Gastroesophageal sphincter (tissue), 4 donors: Measurements from ENCODE around the gene SPTBN5. TPM values are rescaled to one million over a fixed set of nuclear protein-coding genes. Genes with fewer than 3 reads are reported as not detected.

ENCODE experiments used
- ATAC-seq: fragments of 150-250 bp; one replicate; pipeline ENCODE4 v1.9.1; 2016; ENCODE audit warnings: mild to moderate bottlenecking, moderate library complexity
- H3K27ac ChIP-seq, 4 donors: fragments of 200-600 bp; sonication (generic) in 3 of 4; 1 replicate in 3 of 4; 2 replicates in 1 of 4; pipeline ENCODE4 v1.5.1; 2016 to 2019
- H3K27me3 ChIP-seq: fragments of 200-600 bp; sonication (generic); one replicate; pipeline ENCODE4 v1.5.1; 2019
- H3K36me3 ChIP-seq, 2 donors: fragments of 200-600 bp; sonication (generic); one replicate each; pipeline ENCODE4 v1.5.1; 2019; ENCODE audit warnings: control low read depth in 1 of 2
- H3K4me1 ChIP-seq, 3 donors: fragments of 200-600 bp; sonication (generic); 1 replicate in 2 of 3; 2 replicates in 1 of 3; pipeline ENCODE4 v1.5.1; 2016 to 2019; ENCODE audit warnings: control low read depth in 2 of 3
- H3K4me3 ChIP-seq, 2 donors: fragments of 200-600 bp; sonication (generic); one replicate each; pipeline ENCODE4 v1.5.1; 2019; ENCODE audit warnings: mild to moderate bottlenecking in 1 of 2, moderate library complexity in 1 of 2
- H3K9me3 ChIP-seq, 3 donors: fragments of 200-600 bp; sonication (generic); one replicate each; pipeline ENCODE4 v1.5.1; 2017 to 2019; ENCODE audit warnings: control low read depth in 2 of 3
- EP300 ChIP-seq: sonication (generic); formaldehyde crosslinking; IDR thresholded peaks from one replicate; pipeline ENCODE4 v1.6.1; 2017; ENCODE audit warnings: antibody characterized with exemption, mild to moderate bottlenecking
- POLR2A ChIP-seq, 2 donors: fragments of 450-650 bp; IDR thresholded peaks; one replicate each; pipeline ENCODE4 v1.6.1; 2017; ENCODE audit warnings: antibody characterized with exemption in 2 of 2, mild to moderate bottlenecking in 2 of 2, moderate library complexity in 1 of 2
- POLR2AphosphoS5 ChIP-seq: sonication (generic); formaldehyde crosslinking; IDR thresholded peaks from one replicate; pipeline ENCODE4 v1.6.1; 2017; ENCODE audit warnings: antibody characterized with exemption
- WGBS, 2 donors: methylation state at CpG; one replicate each; pipeline ENCODE4 v1.1.5; 2018; ENCODE audit warnings: low coverage in 1 of 2; 5-methylcytosine and 5-hydroxymethylcytosine counted together
- total RNA-seq, 4 donors: library from RNA; depleted of rRNA; stranded (reverse); fragments of >200 nt; gene quantifications; one replicate each; pipeline ENCODE4 v1.1.0, GENCODE V29; 2016
- TF ChIP-seq, protein P1 (sequence below), 4 experiments: fragments of 200-600 bp in 2 of 4; fragments of 450-650 bp in 2 of 4; sonication (generic) in 1 of 4; IDR thresholded peaks; one replicate each; pipeline ENCODE4 v1.5.1; 2017 to 2019; ENCODE audit warnings: antibody characterized with exemption in 4 of 4, mild to moderate bottlenecking in 2 of 4, moderate library complexity in 2 of 4

Gene SPTBN5
- total RNA-seq, 4 donors from 2014 or later = 0.13 to 0.93 (median 0.38) TPM

DNA sequence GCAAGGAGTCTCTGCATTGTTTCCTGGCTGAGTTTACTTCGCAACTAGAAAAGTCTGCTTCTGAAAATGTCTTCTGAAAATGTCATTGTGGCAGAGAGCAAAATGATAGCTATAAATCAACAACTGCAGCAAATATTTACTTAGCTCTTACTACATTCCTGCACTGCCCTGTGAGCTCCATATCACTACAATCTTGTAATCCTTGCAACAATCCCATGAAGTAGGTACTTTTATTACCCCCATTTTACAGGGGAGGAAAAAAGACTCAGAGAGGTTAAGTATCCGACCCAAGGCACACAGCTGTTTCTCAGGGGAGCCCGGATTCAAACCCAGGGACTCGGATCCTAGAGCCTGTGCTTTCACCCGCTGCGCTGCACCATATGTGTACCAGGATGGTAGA, 34.2 kb upstream of the SPTBN5 start:
- H3K27ac ChIP-seq = peak overlapping the region in 3 of 4 donors; percentile 14 to 78 (median 60)
- H3K4me1 ChIP-seq = peaks cover 0 to 73% (median 33%) of the 10 kb centered on the region in 3 donors
- no peak overlapping the region for H3K4me3 ChIP-seq
- 86 to 97% methylated on average over 3 to 6 of the region's 6 CpGs for WGBS, 2 donors
- H3K27me3 ChIP-seq = no peaks in the 10 kb centered on the region
- H3K9me3 ChIP-seq = no peaks in the 10 kb centered on the region
- TF ChIP-seq POLR2A (IDR thresholded peaks at IDR 0.05) (no peak), POLR2AphosphoS5 (no peak), EP300 (no peak)
- TF ChIP-seq, protein P1, sequence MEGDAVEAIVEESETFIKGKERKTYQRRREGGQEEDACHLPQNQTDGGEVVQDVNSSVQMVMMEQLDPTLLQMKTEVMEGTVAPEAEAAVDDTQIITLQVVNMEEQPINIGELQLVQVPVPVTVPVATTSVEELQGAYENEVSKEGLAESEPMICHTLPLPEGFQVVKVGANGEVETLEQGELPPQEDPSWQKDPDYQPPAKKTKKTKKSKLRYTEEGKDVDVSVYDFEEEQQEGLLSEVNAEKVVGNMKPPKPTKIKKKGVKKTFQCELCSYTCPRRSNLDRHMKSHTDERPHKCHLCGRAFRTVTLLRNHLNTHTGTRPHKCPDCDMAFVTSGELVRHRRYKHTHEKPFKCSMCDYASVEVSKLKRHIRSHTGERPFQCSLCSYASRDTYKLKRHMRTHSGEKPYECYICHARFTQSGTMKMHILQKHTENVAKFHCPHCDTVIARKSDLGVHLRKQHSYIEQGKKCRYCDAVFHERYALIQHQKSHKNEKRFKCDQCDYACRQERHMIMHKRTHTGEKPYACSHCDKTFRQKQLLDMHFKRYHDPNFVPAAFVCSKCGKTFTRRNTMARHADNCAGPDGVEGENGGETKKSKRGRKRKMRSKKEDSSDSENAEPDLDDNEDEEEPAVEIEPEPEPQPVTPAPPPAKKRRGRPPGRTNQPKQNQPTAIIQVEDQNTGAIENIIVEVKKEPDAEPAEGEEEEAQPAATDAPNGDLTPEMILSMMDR (IDR thresholded peaks at IDR 0.05) = no peak
- no peak for ATAC-seq
- H3K36me3 ChIP-seq = peaks cover 0 to 9% of the 10 kb centered on the region in 2 donors

DNA sequence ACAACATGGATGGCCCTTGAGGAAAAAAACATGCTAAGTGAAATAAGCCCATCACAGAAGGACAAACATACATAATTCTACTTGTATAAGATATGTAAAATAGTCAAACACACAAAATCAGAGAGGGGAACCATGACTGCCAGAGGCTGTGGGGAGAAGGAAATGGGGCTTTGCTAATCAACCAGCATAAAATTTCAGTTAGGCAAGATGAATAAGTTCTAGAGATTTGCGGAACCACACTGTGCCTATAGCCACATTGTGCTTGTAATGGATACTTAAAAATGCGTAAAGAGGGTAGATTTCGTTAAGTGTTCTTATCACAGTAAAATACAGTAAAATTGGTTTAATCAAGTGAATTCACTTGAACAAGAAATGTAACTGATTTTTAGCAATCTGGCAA, 33.7 kb upstream of the SPTBN5 start:
- ATAC-seq = no peak
- Histone ChIP-seq H3K27me3 (no peaks in the 10 kb centered on the region), H3K27ac (peak overlapping the region in 2 of 4 donors; percentile 14 to 60), H3K9me3 (no peaks in the 10 kb centered on the region), H3K36me3 (peaks cover 0 to 9% of the 10 kb centered on the region in 2 donors), H3K4me1 (peaks cover 0 to 67% (median 30%) of the 10 kb centered on the region in 3 donors), H3K4me3 (no peak overlapping the region)
- TF ChIP-seq, protein P1 (IDR thresholded peaks at IDR 0.05) = no peak
- TF ChIP-seq POLR2AphosphoS5 = no peak
- TF ChIP-seq EP300 = no peak
- no peak for TF ChIP-seq POLR2A (IDR thresholded peaks at IDR 0.05)
- WGBS, 2 donors = 79 to 94% methylated on average over 3 of the region's 3 CpGs

DNA sequence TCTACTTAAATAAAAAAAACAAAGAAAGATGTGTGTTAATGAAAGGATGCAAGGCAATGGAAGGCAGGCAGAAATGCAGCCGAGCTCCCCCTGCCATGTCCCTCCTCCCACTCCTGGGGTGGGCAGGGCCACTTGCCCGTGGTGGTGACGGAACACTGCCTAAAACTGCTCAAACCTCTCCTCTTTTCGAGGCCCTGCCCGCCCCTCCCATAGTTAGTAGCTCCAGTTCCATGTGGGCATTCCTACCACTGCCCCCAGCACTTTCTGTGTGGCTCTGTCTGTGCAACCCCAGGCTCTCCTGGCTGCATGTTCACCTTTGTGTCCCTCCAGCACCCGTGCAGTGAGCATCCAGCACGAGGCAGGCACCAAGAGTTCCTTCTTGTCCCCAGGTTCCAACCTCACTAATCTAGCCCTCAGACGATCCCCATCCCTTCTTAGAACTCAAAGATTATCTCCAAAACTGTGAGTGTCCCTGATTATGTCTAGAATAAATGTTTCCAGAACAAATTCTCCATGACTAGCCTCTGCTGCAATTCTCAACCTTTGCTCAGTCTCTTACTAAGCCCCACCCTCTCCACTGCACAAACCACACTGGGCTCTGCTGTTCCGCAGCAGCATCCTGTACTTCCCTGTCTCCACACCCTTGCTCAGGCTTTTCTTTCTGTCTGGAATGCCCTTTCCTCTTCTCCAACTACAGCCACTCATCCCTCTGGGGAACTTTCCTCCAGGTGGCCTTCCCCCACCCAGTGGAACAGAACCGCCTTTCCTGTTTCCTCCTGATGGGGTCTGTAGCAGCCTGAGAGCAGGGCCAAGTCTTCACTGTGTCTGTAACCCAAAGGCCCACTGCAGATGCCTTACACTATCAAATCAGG, 32.6 kb upstream of the SPTBN5 start:
- WGBS, 2 donors = 61 to 77% methylated on average over 4 to 9 of the region's 10 CpGs
- Histone ChIP-seq H3K36me3 (peaks cover 0 to 9% of the 10 kb centered on the region in 2 donors), H3K9me3 (no peaks in the 10 kb centered on the region), H3K4me1 (peaks cover 0 to 74% (median 28%) of the 10 kb centered on the region in 3 donors), H3K4me3 (no peak overlapping the region), H3K27ac (peak overlapping the region in 3 of 4 donors; percentile 43 to 55 (median 50)), H3K27me3 (no peaks in the 10 kb centered on the region)
- TF ChIP-seq POLR2AphosphoS5 = no peak
- no peak for TF ChIP-seq POLR2A (IDR thresholded peaks at IDR 0.05)
- TF ChIP-seq, protein P1 (IDR thresholded peaks at IDR 0.05) = no peak
- no peak for ATAC-seq

DNA sequence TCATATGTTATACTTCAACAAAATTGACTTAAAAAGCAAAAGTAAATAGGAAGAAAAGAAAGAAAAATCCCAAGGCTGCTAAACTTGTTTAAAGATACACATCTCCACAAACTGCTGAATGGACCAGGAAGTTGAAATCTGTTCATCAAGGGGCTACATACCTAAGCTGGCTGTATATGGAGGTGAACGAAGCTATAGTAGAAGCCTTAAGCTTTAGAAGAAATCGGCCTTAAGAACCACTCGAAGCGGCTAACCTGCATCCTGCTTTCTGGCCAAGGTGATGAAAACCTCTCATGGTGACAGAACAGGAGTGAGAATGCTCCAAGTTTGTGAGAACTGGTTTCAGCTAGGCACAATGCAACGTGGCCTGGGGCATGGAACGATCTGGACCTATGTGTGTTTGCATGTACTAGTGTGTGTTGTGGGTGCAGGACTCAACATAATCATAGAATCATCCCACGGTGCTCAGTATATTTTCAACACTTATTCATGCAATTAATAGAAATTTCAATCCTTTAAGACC, 31.3 kb upstream of the SPTBN5 start:
- no peak overlapping the region for H3K27ac ChIP-seq
- WGBS, 2 donors = 78 to 86% methylated on average over 3 to 6 of the region's 7 CpGs
- peaks cover 0 to 74% (median 21%) of the 10 kb centered on the region in 3 donors for H3K4me1 ChIP-seq
- H3K9me3 ChIP-seq = no peaks in the 10 kb centered on the region
- ATAC-seq = no peak
- no peak overlapping the region for H3K4me3 ChIP-seq
- TF ChIP-seq POLR2AphosphoS5 (no peak), POLR2A (IDR thresholded peaks at IDR 0.05) (no peak)
- TF ChIP-seq, protein P1 (IDR thresholded peaks at IDR 0.05) = no peak
- H3K27me3 ChIP-seq = no peaks in the 10 kb centered on the region
- H3K36me3 ChIP-seq = peaks cover 0 to 9% of the 10 kb centered on the region in 2 donors
